Activated T-helper 1 cell treated with anti-CD3 and anti-CD28 coated beads, Interleukin-12 subunit alpha, Interleukin-12 subunit beta, Interleukin-2, Interleukin-4 antibody, amounts not matched to agents 30 ng/mL and 10 ng/mL and 1 ng/mL, durations not matched to agents 14 hours and 24 hours and 36 hours (primary cell): ENCODE measurements around the gene HLF. TPM values are rescaled to one million over a fixed set of nuclear protein-coding genes. Genes with fewer than 3 reads are reported as not detected.

Experiments used
- DNase-seq: peaks from one replicate; pipeline ENCODE4 v3.0.0; 2021; ENCODE audit warnings: low spot score
- H3K27ac Mint-ChIP-seq: one replicate; pipeline ENCODE4 v1.8.0; 2021; ENCODE audit warnings: mild to moderate bottlenecking, mixed read lengths
- H3K27me3 Mint-ChIP-seq: one replicate; pipeline ENCODE4 v1.8.0; 2022; ENCODE audit warnings: mild to moderate bottlenecking, moderate library complexity, mixed read lengths; ENCODE audit not compliant: insufficient read depth
- H3K36me3 Mint-ChIP-seq: one replicate; pipeline ENCODE4 v1.8.0; 2021; ENCODE audit warnings: low read depth, mixed read lengths
- H3K4me1 Mint-ChIP-seq: one replicate; pipeline ENCODE4 v1.8.0; 2021; ENCODE audit warnings: low read depth, mixed read lengths
- H3K4me3 Mint-ChIP-seq: one replicate; pipeline ENCODE4 v1.8.0; 2021; ENCODE audit warnings: mild to moderate bottlenecking, moderate library complexity, mixed read lengths
- H3K9me3 Mint-ChIP-seq: one replicate; pipeline ENCODE4 v1.8.0; 2021; ENCODE audit warnings: mixed read lengths
- intact Hi-C: fragments of 100-400 bp; cut with micrococcal nuclease; formaldehyde crosslinking; loops from one replicate; pipeline ENCODE4 v1.15.1; 2024
- total RNA-seq: library from RNA; stranded (reverse); gene quantifications from 2 replicates; pipeline ENCODE4 v1.2.3, GENCODE V29; 2022

HLF gene
- total RNA-seq, 1 donor from 2014 or later: 0.36 TPM

GRCh38 chr17:55316499-55316898, 51.7 kb downstream of the HLF start:
- H3K4me3 Mint-ChIP-seq: no peak overlapping the region
- no peak for DNase-seq
- H3K36me3 Mint-ChIP-seq: peaks cover 2% of the 10 kb centered on the region
- intact Hi-C loops: no loop called here
- no peak overlapping the region for H3K27ac Mint-ChIP-seq
- no peaks in the 10 kb centered on the region for H3K9me3 Mint-ChIP-seq
- peaks cover 25% of the 10 kb centered on the region for H3K4me1 Mint-ChIP-seq
- peaks cover 5% of the 10 kb centered on the region for H3K27me3 Mint-ChIP-seq

- no peak for DNase-seq
- intact Hi-C loops: no loop called here
- Mint-ChIP-seq H3K36me3 (peaks cover 2% of the 10 kb centered on the region), H3K27ac (no peak overlapping the region), H3K4me1 (peaks cover 25% of the 10 kb centered on the region), H3K9me3 (no peaks in the 10 kb centered on the region), H3K27me3 (peaks cover 4% of the 10 kb centered on the region), H3K4me3 (no peak overlapping the region)
Observed at GRCh38 chr17:55317284-55317683, 52.5 kb downstream of the HLF start.

- no peak overlapping the region for H3K4me3 Mint-ChIP-seq
Observed at GRCh38 chr17:55318081-55318480, 53.3 kb downstream of the HLF start.

DNA sequence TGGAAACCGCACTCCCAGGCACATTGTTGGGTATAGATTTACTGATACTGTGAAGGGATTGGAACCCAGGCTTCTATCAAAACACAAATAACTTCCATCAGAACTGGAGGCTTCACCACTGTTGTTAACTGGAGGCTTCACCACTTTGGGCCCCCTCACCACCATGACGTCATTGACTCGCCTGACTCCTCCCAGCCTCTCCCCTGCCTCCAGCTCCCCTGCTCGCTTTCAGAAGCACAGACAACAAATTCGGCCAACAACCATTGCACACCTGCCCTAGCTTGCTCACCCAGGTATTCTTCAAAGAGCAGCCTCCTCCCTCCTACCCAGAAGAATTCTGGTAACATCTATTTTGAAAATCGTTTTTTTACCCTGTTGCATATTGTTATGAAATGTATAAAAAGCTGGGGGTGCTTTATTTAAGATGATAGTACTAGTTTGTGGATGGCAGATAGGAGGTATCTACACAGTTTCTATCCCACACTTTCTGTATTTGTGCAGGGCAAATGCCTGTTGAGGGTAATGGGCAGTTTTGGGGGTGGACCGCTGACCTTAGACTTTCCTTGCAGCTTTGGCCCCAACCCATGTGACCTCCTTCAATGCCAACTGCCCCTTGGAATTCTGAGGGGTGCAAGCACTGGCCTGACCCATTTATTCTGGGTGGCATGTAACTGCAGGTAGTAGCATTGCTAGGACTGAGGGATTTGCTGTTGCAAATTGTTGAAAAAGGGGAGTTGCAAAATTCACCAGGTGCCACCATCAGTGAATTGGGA, 54.1 kb downstream of the HLF start:
- Mint-ChIP-seq H3K27ac (no peak overlapping the region), H3K36me3 (peaks cover 2% of the 10 kb centered on the region), H3K27me3 (peaks cover 4% of the 10 kb centered on the region), H3K4me3 (no peak overlapping the region), H3K9me3 (no peaks in the 10 kb centered on the region), H3K4me1 (peaks cover 16% of the 10 kb centered on the region)
- intact Hi-C loops: no loop called here
- no peak for DNase-seq

More at GRCh38 chr17:55318081-55318480, 53.3 kb downstream of the HLF start:
- H3K27me3 Mint-ChIP-seq: peaks cover 4% of the 10 kb centered on the region
- H3K4me1 Mint-ChIP-seq: peaks cover 24% of the 10 kb centered on the region
- no peaks in the 10 kb centered on the region for H3K9me3 Mint-ChIP-seq
- peaks cover 2% of the 10 kb centered on the region for H3K36me3 Mint-ChIP-seq
- DNase-seq: no peak
- intact Hi-C loops: no loop called here
- H3K27ac Mint-ChIP-seq: no peak overlapping the region

DNA sequence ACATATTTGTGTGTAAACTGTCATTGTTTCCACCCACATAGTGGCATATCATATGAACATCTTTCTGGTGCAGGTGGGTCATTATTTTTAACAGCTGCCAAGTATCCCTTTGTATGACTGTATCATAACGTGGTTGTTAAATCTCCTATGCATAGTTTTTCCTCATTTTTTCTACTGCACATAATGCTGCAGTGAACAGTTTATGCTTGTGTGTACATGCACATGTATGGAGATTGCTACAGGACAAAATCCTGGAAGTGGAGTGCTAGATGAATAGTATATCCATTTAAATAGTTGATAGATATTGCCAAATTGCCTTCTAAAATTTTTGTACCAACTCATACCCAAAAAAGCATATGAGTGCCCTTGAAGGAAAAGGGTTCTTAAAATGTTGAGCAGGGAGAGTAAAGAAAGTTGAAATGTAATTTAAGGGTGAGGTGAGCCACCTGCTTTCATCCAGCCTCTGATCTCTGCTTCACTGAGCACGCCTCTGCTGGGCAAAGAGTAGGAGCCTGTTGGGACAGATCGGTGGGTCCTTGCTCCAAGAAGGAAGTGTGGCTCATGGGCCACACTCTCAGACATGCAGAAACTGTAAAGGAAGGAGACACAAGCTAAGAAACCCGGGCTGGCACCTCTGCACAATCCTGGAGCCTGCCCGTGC, 55.3 kb downstream of the HLF start:
- Mint-ChIP-seq H3K27ac (no peak overlapping the region), H3K36me3 (no peaks in the 10 kb centered on the region), H3K4me3 (no peak overlapping the region), H3K9me3 (no peaks in the 10 kb centered on the region), H3K4me1 (peaks cover 6% of the 10 kb centered on the region), H3K27me3 (peaks cover 4% of the 10 kb centered on the region)
- intact Hi-C loops: no loop called here
- DNase-seq: no peak

- DNase-seq: no peak
Observed at GRCh38 chr17:55320594-55321426, 56.0 kb downstream of the HLF start.

GRCh38 chr17:55321427-55322060, 56.8 kb downstream of the HLF start:
- H3K9me3 Mint-ChIP-seq: no peaks in the 10 kb centered on the region
- H3K4me3 Mint-ChIP-seq: no peak overlapping the region
- intact Hi-C loops: no loop called here
- no peak overlapping the region for H3K27ac Mint-ChIP-seq
- H3K4me1 Mint-ChIP-seq: no peaks in the 10 kb centered on the region
- no peaks in the 10 kb centered on the region for H3K36me3 Mint-ChIP-seq
- DNase-seq: no peak
- H3K27me3 Mint-ChIP-seq: no peaks in the 10 kb centered on the region

More at GRCh38 chr17:55320594-55321426, 56.0 kb downstream of the HLF start:
- Mint-ChIP-seq H3K36me3 (no peaks in the 10 kb centered on the region), H3K27ac (no peak overlapping the region), H3K4me3 (no peak overlapping the region), H3K9me3 (no peaks in the 10 kb centered on the region), H3K4me1 (no peaks in the 10 kb centered on the region), H3K27me3 (peaks cover 4% of the 10 kb centered on the region)
- intact Hi-C loops: no loop called here

DNA sequence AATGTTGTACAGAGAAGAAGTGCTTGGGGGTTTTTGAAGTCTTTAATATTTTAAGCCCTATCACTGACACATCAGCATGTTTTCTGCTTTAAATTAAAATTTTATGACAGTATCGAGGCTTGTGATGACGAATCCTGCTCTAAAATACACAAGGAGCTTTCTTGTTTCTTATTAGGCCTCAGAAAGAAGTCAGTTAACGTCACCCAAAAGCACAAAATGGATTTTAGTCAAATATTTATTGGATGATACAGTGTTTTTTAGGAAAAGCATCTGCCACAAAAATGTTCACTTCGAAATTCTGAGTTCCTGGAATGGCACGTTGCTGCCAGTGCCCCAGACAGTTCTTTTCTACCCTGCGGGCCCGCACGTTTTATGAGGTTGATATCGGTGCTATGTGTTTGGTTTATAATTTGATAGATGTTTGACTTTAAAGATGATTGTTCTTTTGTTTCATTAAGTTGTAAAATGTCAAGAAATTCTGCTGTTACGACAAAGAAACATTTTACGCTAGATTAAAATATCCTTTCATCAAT, 57.8 kb downstream of the HLF start:
- Mint-ChIP-seq H3K4me1 (no peaks in the 10 kb centered on the region), H3K4me3 (no peak overlapping the region), H3K27ac (no peak overlapping the region), H3K9me3 (no peaks in the 10 kb centered on the region), H3K36me3 (no peaks in the 10 kb centered on the region), H3K27me3 (no peaks in the 10 kb centered on the region)
- intact Hi-C loops: no loop called here
- no peak for DNase-seq

DNA sequence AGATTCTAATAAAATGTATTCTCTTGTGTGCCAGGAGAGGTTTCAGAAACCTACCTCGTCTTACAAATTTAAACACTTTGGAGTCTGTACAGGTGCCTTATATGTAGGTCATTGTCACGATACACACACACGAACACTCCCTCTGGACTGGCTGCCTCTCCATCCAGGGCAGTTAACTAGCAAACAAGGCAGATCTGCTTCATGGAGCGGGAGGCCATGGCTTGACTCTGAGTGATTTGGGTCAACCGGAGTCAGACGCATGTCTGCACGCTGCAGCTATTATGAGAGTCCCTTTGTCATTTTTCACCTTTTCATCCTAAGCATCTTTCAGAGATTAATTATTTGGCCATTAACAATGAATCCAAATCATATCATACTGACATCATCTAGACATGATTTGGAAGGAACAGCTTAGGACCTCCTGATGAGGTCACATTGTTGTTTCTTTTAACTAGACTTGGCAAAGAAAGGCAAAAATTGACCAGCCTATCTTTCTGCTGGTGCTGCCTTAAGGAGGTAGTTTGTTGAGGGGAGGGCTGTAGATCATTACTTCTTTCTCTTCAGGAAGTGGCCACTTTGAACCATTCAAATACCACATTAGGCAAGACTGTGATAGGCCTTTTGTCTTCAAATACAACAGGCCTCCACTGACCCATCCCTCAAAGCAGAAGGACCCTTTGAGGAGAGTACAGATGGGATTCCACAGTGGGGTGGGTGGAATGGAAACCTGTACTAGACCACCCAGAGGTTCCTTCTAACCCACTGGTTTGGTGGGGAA, 58.9 kb downstream of the HLF start:
- intact Hi-C loops: no loop called here
- no peaks in the 10 kb centered on the region for H3K36me3 Mint-ChIP-seq
- no peak for DNase-seq
- H3K27me3 Mint-ChIP-seq: no peaks in the 10 kb centered on the region
- no peaks in the 10 kb centered on the region for H3K4me1 Mint-ChIP-seq
- H3K9me3 Mint-ChIP-seq: peaks cover 5% of the 10 kb centered on the region
- no peak overlapping the region for H3K4me3 Mint-ChIP-seq
- no peak overlapping the region for H3K27ac Mint-ChIP-seq

DNA sequence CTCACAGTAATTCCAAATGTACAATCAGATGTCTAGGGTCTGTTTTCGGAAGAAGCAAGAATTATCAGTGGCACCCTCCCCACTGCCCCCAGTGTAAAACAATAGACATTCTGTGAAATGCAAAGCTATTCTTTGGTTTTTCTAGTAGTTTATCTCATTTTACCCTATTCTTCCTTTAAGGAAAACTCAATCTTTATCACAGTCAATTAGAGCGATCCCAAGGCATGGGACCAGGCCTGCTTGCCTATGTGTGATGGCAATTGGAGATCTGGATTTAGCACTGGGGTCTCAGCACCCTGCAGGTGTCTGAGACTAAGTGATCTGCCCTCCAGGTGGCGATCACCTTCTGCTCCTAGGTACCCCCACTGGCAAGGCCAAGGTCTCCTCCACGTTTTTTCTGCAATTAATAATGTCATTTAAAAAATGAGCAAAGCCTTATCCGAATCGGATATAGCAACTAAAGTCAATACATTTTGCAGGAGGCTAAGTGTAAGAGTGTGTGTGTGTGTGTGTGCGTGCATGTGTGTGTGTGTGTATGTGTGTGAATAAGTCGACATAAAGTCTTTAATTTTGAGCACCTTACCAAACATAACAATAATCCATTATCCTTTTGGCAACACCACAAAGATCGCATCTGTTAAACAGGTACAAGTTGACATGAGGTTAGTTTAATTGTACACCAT, 59.7 kb downstream of the HLF start:
- no peak for DNase-seq
- Mint-ChIP-seq H3K36me3 (no peaks in the 10 kb centered on the region), H3K27ac (no peak overlapping the region), H3K27me3 (no peaks in the 10 kb centered on the region), H3K4me3 (no peak overlapping the region), H3K9me3 (peaks cover 8% of the 10 kb centered on the region), H3K4me1 (no peaks in the 10 kb centered on the region)
- intact Hi-C loops: no loop called here

DNA sequence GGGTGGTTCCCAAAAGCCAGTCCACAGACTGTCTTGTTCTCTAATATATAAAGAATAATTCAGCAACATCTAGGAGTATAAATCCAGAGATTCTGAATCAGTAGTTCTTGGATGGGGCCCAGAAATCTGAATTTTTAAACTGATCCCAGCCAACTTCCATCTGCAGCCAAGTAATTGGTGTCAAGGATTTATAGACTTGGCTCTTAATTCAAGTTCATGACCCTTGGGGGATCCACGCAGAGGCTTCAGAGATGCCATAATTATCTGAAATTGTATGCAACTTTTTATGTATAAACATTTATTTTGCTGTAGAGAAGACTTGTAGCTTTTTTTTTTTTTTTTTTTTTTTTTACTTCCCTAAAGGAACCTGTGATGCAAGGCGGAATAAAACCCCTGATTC, 60.6 kb downstream of the HLF start:
- Mint-ChIP-seq H3K4me1 (no peaks in the 10 kb centered on the region), H3K4me3 (no peak overlapping the region), H3K9me3 (peaks cover 8% of the 10 kb centered on the region), H3K36me3 (no peaks in the 10 kb centered on the region), H3K27ac (no peak overlapping the region), H3K27me3 (peaks cover 5% of the 10 kb centered on the region)
- no peak for DNase-seq
- intact Hi-C loops: no loop called here
